ENCODE measurements around the gene KDM2A.

Gene KDM2A

DNA sequence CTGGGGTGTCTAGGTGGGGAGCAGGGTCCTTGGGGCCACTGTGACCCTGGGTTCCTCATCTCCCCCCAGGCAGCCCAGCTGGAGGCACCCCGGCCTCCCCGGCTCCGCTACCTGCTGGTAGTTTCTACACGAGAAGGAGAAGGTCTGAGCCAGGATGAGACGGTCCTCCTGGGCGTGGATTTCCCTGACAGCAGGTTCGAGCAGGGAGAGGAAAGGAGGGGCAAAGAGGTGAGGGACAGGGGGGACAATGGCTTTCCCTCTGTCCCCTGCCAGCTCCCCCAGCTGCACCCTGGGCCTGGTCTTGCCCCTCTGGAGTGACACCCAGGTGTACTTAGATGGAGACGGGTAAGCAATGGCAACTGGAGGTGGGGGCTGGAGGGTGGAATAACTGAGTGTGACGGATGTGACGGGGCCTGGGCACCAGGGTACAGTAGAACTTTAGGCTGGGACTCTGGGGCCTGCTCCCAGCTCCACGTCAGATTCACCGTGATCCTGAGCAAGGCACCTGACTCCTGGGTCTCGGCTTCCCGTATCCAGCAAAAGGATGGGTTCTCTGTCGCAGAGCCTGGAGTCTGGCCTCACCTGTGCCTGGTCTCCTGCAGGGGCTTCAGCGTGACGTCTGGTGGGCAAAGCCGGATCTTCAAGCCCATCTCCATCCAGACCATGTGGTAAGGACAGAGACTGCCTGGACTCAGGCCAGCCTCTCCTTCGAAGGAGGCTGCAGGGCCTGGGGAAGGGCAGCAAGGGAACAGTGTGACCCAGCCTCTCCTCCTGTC is 187.9 kb downstream of the KDM2A start:
- DNase-seq = no peak

DNA sequence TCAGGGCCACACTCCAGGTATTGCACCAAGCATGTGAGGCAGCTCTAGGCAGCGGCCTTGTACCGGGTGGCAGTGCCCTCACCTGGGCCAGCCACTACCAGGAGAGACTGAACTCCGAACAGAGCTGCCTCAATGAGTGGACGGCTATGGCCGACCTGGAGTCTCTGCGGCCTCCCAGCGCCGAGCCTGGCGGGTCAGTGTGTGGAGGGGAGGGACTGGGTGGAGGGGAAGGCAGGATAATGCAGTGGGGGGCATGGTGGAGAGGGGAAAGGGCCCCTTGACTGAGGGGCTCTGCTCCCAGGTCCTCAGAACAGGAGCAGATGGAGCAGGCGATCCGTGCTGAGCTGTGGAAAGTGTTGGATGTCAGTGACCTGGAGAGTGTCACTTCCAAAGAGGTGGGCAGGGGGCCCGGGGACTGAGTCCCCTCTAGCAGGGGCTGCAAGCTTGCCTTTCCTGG is 188.5 kb downstream of the KDM2A start:
- DNase-seq = no peak
